ENCODE results near the gene CDK5R1. TPM values are rescaled to one million over a fixed set of nuclear protein-coding genes. Genes with fewer than 3 reads are reported as not detected.
"Not testable (repeated sequence)": the region's sequence is repeated elsewhere in the genome, so short reads cannot be mapped to it uniquely, and the experiment has no call there.

CDK5R1 gene
- total and polyA plus RNA-seq, 3 experiments from 2014 or later: 6.0 to 7.0 (median 6.8) TPM

- peak overlapping the region; percentile 78 to 92 (median 89) for H3K4me3 Mint-ChIP-seq
- no peak overlapping the region for H3K4me3 ChIP-seq (ENCODE audit: low read length)
- no peak overlapping the region for H3K27ac ChIP-seq (ENCODE audit: low read depth, low read length)
- DNase-seq: no peak
- H3K27me3 Mint-ChIP-seq: peaks cover 0 to 2% of the 10 kb centered on the region in 2 donors
- H3K27me3 ChIP-seq (ENCODE audit: insufficient read depth, low read length, poor library complexity, severe bottlenecking): no peaks in the 10 kb centered on the region
- ChIA-PET CTCF (interaction anchor here (1.5 to 4.4 kb wide), 2 partner anchors 10 to 16 kb away, joined by 3 to 40 read pairs; no protein-coding TSS in a partner anchor), POLR2A (no interaction called here)
- peaks cover 27% of the 10 kb centered on the region for H3K4me1 ChIP-seq (ENCODE audit: insufficient read depth, low read length)
- H3K27ac Mint-ChIP-seq: peak overlapping the region in 6 of 8 donors; percentile 17 to 95 (median 87)
- peaks cover 2% of the 10 kb centered on the region for H3K36me3 ChIP-seq (ENCODE audit: insufficient read depth, low read length)
- H3K36me3 Mint-ChIP-seq: peaks cover 0 to 44% (median 11%) of the 10 kb centered on the region in 3 donors
- H3K9me3 ChIP-seq (ENCODE audit: low read length): no peaks in the 10 kb centered on the region
- H3K4me1 Mint-ChIP-seq: peaks cover 40 to 51% (median 47%) of the 10 kb centered on the region in 3 donors
- no peaks in the 10 kb centered on the region for H3K9me3 Mint-ChIP-seq
These were observed 40.8 kb upstream of the CDK5R1 start for GRCh38 chr17:32445971-32446370.

- no peaks in the 10 kb centered on the region for H3K9me3 ChIP-seq (ENCODE audit: low read length)
- no peak for DNase-seq
- Mint-ChIP-seq H3K4me1 (peaks cover 45 to 56% (median 53%) of the 10 kb centered on the region in 3 donors), H3K27me3 (peaks cover 0 to 2% of the 10 kb centered on the region in 2 donors), H3K36me3 (peaks cover 0 to 53% (median 11%) of the 10 kb centered on the region in 3 donors), H3K9me3 (no peaks in the 10 kb centered on the region), H3K27ac (peak overlapping the region in 2 of 8 donors; percentile 3 to 17), H3K4me3 (peak overlapping the region in 2 of 7 donors; percentile 38 to 81)
- ChIA-PET CTCF (interaction anchor here (1.5 to 4.4 kb wide), 2 partner anchors 9 to 15 kb away, joined by 3 to 40 read pairs; no protein-coding TSS in a partner anchor), POLR2A (no interaction called here)
- H3K4me1 ChIP-seq (ENCODE audit: insufficient read depth, low read length): peaks cover 27% of the 10 kb centered on the region
- H3K4me3 ChIP-seq (ENCODE audit: low read length): no peak overlapping the region
- no peaks in the 10 kb centered on the region for H3K27me3 ChIP-seq (ENCODE audit: insufficient read depth, low read length, poor library complexity, severe bottlenecking)
- peaks cover 9% of the 10 kb centered on the region for H3K36me3 ChIP-seq (ENCODE audit: insufficient read depth, low read length)
- H3K27ac ChIP-seq (ENCODE audit: low read depth, low read length): no peak overlapping the region
These were observed 39.8 kb upstream of the CDK5R1 start for GRCh38 chr17:32446949-32447348.

GRCh38 chr17:32449963-32450362 lies 36.8 kb upstream of the CDK5R1 start:
- Mint-ChIP-seq H3K4me1 (peaks cover 56 to 77% (median 69%) of the 10 kb centered on the region in 3 donors), H3K36me3 (peaks cover 2 to 81% (median 21%) of the 10 kb centered on the region in 3 donors), H3K27ac (peak overlapping the region in 2 of 8 donors; percentile 12 to 58), H3K27me3 (no peaks in the 10 kb centered on the region), H3K9me3 (no peaks in the 10 kb centered on the region), H3K4me3 (no peak overlapping the region)
- no peaks in the 10 kb centered on the region for H3K9me3 ChIP-seq (ENCODE audit: low read length)
- H3K36me3 ChIP-seq (ENCODE audit: insufficient read depth, low read length): peaks cover 28% of the 10 kb centered on the region
- no peak for DNase-seq
- peaks cover 23% of the 10 kb centered on the region for H3K4me1 ChIP-seq (ENCODE audit: insufficient read depth, low read length)
- H3K27me3 ChIP-seq (ENCODE audit: insufficient read depth, low read length, poor library complexity, severe bottlenecking): no peaks in the 10 kb centered on the region
- POLR2A ChIA-PET: no interaction called here
- no peak overlapping the region for H3K27ac ChIP-seq (ENCODE audit: low read depth, low read length)
- no peak overlapping the region for H3K4me3 ChIP-seq (ENCODE audit: low read length)
- CTCF ChIA-PET: interaction anchor here (1.5 to 2.4 kb wide), 2 partner anchors 12 to 33 kb away, joined by 4 to 17 read pairs; no protein-coding TSS in a partner anchor

- CTCF ChIA-PET; H3K27me3 Mint-ChIP-seq; H3K4me3 ChIP-seq (ENCODE audit: low read length); POLR2A ChIA-PET; H3K9me3 ChIP-seq (ENCODE audit: low read length); H3K9me3 Mint-ChIP-seq; H3K27me3 ChIP-seq (ENCODE audit: insufficient read depth, low read length, poor library complexity, severe bottlenecking); H3K4me3 Mint-ChIP-seq; H3K27ac ChIP-seq (ENCODE audit: low read depth, low read length); DNase-seq: not testable (repeated sequence)
- Mint-ChIP-seq H3K36me3 (peaks cover 6 to 82% (median 24%) of the 10 kb centered on the region in 3 donors), H3K27ac (peak overlapping the region in 1 of 8 donors; percentile 30), H3K4me1 (peaks cover 52 to 73% (median 65%) of the 10 kb centered on the region in 3 donors)
- Histone ChIP-seq H3K36me3 (ENCODE audit: insufficient read depth, low read length) (peaks cover 32% of the 10 kb centered on the region), H3K4me1 (ENCODE audit: insufficient read depth, low read length) (peaks cover 19% of the 10 kb centered on the region)
These were observed 36.4 kb upstream of the CDK5R1 start for GRCh38 chr17:32450379-32450778.

GRCh38 chr17:32451879-32452278 lies 34.9 kb upstream of the CDK5R1 start:
- Histone ChIP-seq H3K9me3 (ENCODE audit: low read length) (no peaks in the 10 kb centered on the region), H3K27me3 (ENCODE audit: insufficient read depth, low read length, poor library complexity, severe bottlenecking) (no peaks in the 10 kb centered on the region), H3K27ac (ENCODE audit: low read depth, low read length) (no peak overlapping the region), H3K4me3 (ENCODE audit: low read length) (no peak overlapping the region), H3K4me1 (ENCODE audit: insufficient read depth, low read length) (peaks cover 5% of the 10 kb centered on the region), H3K36me3 (ENCODE audit: insufficient read depth, low read length) (peaks cover 32% of the 10 kb centered on the region)
- Mint-ChIP-seq H3K4me3 (no peak overlapping the region), H3K27me3 (no peaks in the 10 kb centered on the region), H3K9me3 (no peaks in the 10 kb centered on the region), H3K36me3 (peaks cover 6 to 86% (median 25%) of the 10 kb centered on the region in 3 donors), H3K27ac (no peak overlapping the region), H3K4me1 (peaks cover 37 to 63% (median 52%) of the 10 kb centered on the region in 3 donors)
- ChIA-PET CTCF (no interaction called here), POLR2A (no interaction called here)
- DNase-seq: no peak

- ChIA-PET CTCF (no interaction called here), POLR2A (no interaction called here)
- peaks cover 1% of the 10 kb centered on the region for H3K4me1 ChIP-seq (ENCODE audit: insufficient read depth, low read length)
- Mint-ChIP-seq H3K27ac (no peak overlapping the region), H3K36me3 (peaks cover 6 to 86% (median 26%) of the 10 kb centered on the region in 3 donors), H3K27me3 (no peaks in the 10 kb centered on the region), H3K9me3 (no peaks in the 10 kb centered on the region), H3K4me3 (no peak overlapping the region), H3K4me1 (peaks cover 34 to 60% (median 50%) of the 10 kb centered on the region in 3 donors)
- no peak overlapping the region for H3K27ac ChIP-seq (ENCODE audit: low read depth, low read length)
- DNase-seq: no peak
- H3K4me3 ChIP-seq (ENCODE audit: low read length): no peak overlapping the region
- H3K36me3 ChIP-seq (ENCODE audit: insufficient read depth, low read length): peaks cover 32% of the 10 kb centered on the region
- no peaks in the 10 kb centered on the region for H3K27me3 ChIP-seq (ENCODE audit: insufficient read depth, low read length, poor library complexity, severe bottlenecking)
- no peaks in the 10 kb centered on the region for H3K9me3 ChIP-seq (ENCODE audit: low read length)
These were observed 34.5 kb upstream of the CDK5R1 start for GRCh38 chr17:32452281-32452680.

- Histone ChIP-seq H3K36me3 (ENCODE audit: insufficient read depth, low read length) (peaks cover 36% of the 10 kb centered on the region), H3K4me3 (ENCODE audit: low read length) (no peak overlapping the region), H3K4me1 (ENCODE audit: insufficient read depth, low read length) (peaks cover 5% of the 10 kb centered on the region), H3K27me3 (ENCODE audit: insufficient read depth, low read length, poor library complexity, severe bottlenecking) (no peaks in the 10 kb centered on the region), H3K9me3 (ENCODE audit: low read length) (no peaks in the 10 kb centered on the region), H3K27ac (ENCODE audit: low read depth, low read length) (no peak overlapping the region)
- peaks cover 6 to 89% (median 30%) of the 10 kb centered on the region in 3 donors for H3K36me3 Mint-ChIP-seq
- no peaks in the 10 kb centered on the region for H3K9me3 Mint-ChIP-seq
- H3K4me1 Mint-ChIP-seq: peaks cover 40 to 68% (median 57%) of the 10 kb centered on the region in 3 donors
- ChIA-PET CTCF (interaction anchor here (1.4 to 2.6 kb wide), 3 partner anchors 9 to 30 kb away, joined by 3 to 14 read pairs (median 6); partner anchors contain the start of gene PSMD11), POLR2A (no interaction called here)
- no peaks in the 10 kb centered on the region for H3K27me3 Mint-ChIP-seq
- no peak for DNase-seq
- peak overlapping the region in 5 of 8 donors; percentile 6 to 37 (median 17) for H3K27ac Mint-ChIP-seq
- no peak overlapping the region for H3K4me3 Mint-ChIP-seq
These were observed 33.4 kb upstream of the CDK5R1 start for GRCh38 chr17:32453370-32453769.

GRCh38 chr17:32458371-32458770 lies 28.4 kb upstream of the CDK5R1 start:
- Histone ChIP-seq H3K4me3 (ENCODE audit: low read length) (no peak overlapping the region), H3K27me3 (ENCODE audit: insufficient read depth, low read length, poor library complexity, severe bottlenecking) (no peaks in the 10 kb centered on the region), H3K36me3 (ENCODE audit: insufficient read depth, low read length) (peaks cover 33% of the 10 kb centered on the region), H3K4me1 (ENCODE audit: insufficient read depth, low read length) (peaks cover 12% of the 10 kb centered on the region), H3K27ac (ENCODE audit: low read depth, low read length) (no peak overlapping the region), H3K9me3 (ENCODE audit: low read length) (no peaks in the 10 kb centered on the region)
- ChIA-PET CTCF (no interaction called here), POLR2A (no interaction called here)
- Mint-ChIP-seq H3K4me3 (no peak overlapping the region), H3K27me3 (no peaks in the 10 kb centered on the region), H3K27ac (peak overlapping the region in 6 of 8 donors; percentile 19 to 74 (median 36)), H3K36me3 (peaks cover 10 to 84% (median 26%) of the 10 kb centered on the region in 3 donors), H3K9me3 (no peaks in the 10 kb centered on the region), H3K4me1 (peaks cover 28 to 53% (median 48%) of the 10 kb centered on the region in 3 donors)
- DNase-seq: no peak

Measured in CD8-positive, alpha-beta memory T cell (primary cell).